Measurements from ENCODE around the gene B4GALT6.

The B4GALT6 gene

DNA sequence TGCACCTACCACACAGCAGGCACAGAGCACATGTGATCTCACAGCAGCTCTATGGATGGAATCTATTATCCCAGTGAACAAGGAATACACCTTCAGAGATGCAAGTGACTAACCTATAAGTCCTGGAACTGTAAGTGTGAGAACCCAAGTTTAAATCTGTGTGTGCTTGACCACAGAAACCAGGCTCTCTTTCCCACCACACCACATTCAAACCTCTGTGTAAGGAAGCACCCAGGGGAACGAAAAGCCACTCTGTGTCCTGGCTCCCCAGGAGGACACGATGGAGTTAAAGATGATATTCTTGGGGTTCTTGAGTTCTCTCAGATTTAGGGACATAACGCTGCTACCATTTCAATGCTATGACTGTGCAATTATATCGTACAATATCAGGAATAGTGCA lies 53.8 kb downstream of the B4GALT6 start:
- no peak for DNase-seq

DNA sequence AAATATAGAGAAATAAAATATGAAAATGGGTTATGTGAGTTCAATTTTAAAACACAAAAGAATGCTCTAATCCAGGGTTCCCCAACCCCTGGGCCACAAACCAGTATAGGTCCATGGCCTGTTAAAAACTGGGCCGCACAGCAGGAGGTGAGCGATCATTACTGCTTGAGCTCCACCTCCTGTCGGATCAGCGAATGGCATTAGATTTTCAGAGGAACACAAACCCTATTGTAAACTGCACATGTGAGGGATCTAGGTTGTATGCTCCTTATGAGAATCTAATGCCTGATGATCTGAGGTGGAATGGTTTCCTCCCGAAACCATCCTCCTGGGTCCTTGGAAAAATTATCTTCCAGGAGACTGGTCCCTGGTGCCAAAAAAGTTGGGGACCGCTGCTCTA lies 58.0 kb downstream of the B4GALT6 start:
- DNase-seq: no peak

DNA sequence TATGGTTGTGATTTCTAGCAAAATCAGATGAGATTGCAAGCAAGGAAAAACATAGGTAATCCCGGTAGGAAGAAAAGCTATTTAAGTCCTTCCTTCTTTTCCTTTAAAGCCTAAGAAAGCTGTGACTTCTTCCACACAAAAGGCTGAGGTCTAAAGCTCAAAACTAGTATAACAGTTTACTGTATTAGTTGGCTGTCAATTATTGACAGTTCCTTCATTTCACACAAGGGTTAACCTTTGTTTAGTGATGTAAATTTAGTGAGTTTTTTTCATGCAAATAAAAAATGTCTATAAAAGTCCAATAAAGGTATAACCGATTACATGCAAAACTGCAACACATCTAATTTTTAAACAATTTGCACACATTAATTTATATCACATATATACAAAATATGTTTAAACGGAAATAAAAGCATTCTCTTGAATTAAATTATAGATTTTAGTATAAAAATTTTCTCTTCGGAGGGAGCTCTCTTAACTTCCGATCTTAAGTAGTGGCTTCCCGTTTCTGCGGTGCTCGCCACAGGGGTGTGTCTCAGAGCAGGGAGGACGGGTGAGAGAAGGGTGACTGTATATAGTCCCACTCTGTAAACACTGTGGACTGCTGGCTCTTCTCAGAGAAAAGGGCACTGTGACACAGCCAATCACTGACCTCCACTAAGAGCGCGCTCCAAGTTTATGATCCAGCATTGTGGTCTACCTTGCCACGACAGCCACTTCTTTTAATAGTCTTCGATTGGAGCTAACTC lies 59.3 kb downstream of the B4GALT6 start:
- no peak for DNase-seq

DNA sequence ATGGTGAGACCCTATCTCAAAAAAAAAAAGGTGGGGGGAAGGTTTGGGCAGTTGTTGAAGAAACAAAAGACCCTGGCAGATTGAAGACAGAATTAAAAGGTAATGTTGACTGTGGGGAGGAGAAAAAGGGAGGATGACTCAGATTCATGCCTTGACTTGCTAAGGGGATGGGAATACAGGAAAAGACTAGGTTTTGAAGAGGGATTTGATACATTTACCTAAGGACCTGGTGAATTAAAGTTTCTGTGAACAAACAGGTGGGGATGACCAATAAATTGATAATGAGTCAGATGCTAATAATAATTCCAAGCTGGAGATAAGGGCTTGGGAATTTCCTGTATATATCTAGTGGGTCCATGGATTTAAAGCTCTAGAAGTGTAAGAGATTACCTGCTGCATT lies 65.1 kb downstream of the B4GALT6 start:
- DNase-seq: no peak

DNA sequence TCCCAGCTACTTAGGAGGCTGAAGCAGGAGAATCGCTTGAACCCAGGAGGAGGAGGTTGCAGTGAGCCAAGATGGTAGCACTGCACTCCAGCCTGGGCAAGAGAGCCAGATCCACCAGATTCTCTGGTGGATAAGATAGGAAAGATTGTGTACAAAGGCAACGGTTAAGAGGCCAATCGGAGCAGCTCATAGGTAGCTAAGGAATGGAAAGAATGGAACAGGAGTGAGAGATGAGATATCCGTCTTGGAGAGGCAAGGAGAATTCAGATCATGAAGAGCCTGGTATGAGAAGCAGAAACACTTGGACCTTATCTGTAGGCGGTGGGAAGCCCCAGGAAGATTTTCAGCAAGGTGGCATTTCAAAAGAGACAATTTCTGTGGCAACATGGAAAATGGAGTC lies 65.6 kb downstream of the B4GALT6 start:
- DNase-seq: no peak

DNA sequence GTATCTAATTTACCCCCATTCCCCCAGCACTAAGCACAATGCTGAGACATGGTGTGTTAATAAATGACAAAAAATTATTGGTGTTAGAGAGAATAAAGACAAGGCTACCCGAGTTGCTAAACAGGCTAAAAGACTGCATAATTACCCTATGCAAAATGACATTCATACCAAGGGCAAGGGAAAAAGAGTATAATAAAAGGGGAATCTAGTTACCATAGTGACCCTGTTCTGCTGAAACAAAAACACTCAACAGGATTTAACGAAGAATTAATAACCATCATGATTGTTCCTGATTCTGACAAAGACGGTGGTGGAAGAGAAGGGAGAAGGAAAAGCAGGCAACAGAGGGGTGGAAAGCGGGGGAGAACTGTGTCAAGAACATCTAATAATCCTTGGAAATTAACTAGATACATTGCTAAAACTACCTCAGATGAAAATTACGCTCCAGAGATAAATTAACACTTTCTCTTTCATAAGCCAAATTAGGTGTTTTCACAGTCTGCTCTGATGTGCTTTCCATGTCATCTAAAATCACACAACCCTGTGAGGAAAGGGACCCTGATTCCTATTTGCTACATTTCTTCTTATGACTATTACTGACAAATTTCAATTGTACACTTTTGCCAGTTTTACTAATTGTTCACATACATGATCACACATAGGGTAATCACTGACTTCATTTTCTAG lies 67.2 kb downstream of the B4GALT6 start:
- DNase-seq: no peak

DNA sequence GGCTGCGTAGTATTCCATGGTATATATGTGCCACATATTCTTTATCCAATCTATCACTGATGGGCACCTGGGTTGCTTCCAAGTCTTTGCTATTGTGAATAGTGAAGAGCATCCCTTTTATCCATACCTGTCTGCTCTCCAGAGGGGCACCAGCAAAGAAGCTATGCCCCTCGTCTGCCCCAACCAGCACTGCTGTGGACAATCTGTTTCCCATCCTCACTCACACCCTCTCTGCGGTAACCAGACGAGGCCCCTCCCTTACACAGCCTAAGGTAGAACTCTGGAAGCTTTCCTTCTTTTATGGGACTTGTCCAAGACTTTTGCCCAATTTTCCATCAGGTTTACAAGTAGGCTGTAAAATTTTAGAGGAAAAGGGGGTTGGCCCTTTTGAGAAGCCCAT lies 67.8 kb downstream of the B4GALT6 start:
- no peak for DNase-seq

DNA sequence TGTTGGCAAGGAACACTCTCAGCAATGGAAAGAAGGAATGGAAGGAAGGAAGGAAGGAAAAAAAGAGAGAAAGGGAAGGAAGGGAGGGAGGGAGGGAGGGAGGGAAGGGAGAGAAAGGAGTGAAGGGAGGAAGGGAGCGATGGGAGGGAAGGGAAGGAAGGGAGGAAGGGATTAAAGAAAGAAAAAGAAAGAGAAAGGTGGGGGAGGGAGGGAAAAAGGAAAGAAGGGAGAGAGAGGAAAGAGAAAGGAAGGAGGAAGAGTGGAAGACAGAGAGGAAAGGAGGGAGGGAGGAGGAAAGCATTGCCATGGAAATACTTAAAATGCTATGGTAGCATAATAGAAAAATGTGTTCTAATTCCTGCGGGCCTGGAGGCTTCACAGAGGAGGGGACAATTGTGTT lies 70.3 kb downstream of the B4GALT6 start:
- no peak for DNase-seq

DNA sequence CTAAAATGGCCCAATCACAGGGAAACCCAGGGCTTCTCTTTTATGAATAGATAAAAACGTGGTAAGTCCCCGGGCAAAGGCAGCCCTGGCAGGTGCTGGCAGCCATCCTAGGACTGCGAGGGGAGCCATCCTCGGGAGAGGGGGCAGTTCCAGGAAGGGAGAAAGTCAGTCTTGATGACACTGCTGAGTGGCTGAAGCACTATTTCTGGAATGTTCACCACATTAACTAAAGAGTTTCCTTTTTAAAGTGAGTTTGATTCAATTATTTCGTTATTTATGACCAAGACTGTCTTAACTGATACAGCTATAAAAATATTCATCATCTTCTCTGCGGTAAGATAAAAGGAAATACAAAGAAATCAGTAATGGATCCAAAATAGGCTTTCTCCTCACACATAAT lies 72.3 kb downstream of the B4GALT6 start:
- DNase-seq: no peak

DNA sequence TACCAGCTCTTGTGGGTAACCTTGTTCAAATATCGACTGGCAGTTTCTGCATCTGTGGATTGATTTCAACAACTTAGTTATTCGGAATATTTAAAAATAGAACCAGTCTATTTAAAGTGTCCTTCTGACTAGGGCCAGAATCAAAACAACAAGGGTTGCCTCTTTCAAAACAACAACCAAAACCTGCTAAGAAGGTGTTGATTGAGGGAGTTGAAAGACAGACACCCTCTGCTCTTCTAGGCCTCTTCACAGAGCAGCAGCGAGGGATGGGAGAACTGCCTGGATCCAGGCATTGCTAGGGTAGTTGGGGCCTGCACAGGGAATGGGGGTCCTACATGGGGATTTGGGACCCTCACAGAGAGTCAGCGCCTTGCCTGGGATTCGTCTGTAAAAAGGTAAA lies 72.9 kb downstream of the B4GALT6 start:
- DNase-seq: no peak

DNA sequence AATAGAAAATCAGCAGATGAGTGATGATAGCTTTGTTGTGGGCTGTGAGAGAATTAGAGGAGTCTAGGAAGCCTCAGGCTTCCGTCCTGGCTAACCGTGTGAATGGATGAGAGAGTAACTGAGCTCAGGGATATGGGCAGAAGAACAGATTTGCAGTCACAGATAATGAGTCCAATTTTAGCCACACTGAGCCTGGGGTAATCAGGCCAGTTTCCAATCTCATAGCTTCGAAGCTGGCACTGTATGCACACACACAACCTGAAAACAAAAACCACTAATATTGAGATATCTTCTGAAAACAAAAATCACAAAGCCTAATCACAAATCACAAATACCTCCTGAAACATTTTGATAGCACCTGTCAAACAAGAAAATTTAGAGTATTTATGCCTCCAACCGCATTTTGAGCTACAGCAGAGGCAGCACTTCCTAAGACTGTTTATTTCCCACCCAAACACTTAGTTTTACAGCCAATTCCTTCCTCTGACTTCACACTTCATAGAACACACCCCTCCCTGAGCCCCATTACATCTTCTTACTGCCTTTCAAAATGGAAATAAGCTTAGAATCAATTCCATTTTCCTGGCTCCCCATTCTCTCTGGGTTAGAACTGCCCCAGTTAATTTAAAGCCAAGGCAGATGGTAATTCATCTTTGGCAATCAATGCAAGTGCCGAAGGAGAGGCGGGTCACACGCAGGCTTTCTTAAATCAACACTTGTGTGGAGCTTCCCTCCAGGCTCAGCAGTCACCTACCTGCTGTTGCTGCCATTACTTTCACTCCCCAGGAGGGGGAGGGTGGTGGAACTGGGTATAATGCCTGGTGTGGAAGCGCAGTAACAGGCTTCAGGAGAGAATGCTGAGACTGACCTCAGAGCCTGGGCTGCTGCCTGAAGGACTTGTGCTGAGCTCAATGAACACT lies 73.8 kb downstream of the B4GALT6 start:
- DNase-seq: peak; percentile 58

DNA sequence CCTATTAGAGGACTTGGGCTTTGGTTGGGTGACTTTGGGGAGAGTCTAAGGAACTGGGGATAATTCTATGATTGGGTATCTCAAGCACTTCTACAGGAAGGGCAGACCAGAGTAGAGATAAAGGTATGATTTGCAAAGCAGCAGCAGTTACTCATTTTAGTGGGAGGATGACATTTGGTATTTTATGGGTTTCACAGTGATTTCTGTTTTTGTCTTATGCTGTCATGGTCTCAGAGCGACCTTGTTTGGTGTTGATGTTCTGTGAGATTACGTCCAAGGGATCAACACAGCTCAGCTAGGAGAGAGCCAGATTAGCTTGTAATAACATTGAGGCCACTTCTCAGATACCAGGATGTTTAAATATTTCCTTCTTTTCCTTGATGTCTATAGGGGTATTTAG lies 74.5 kb downstream of the B4GALT6 start:
- DNase-seq: no peak

DNA sequence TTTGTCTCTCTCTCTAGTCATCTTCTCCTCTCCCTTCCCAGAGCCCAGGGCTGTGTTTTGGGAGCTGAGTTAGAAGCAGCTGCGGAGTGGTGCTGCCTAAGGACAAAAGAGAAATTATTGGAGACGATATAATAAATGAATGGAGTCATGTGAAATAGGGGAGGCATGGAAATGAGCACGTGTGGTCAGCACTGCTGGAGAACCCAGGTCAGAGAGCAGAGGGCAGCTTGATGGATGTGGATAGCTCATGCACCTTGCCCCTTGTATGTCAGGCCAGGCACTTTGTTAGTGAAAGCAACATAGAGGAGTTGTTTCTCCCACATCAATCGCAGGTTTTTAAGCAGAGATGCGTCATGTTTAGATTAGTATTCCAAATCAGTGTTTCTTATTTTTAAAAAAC lies 77.0 kb downstream of the B4GALT6 start:
- DNase-seq: no peak

DNA sequence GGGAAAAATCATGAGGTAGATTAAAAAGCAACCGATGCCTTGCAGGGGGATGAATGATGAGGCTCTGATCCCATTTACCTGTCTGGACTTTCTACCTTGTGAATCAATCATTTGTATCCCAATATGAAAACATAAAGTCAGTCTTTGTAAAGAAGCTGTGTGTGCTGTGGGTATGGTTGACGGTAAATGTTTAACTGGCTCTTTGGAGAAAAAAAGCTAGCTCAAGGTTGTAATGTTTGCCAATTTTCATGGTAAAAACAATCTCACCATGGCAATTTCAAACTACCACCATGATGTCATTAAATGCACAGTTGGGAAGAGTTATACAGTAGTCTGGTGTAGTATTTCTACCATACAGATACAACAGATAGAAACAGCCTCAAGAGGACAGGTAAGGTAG lies 78.1 kb downstream of the B4GALT6 start:
- no peak for DNase-seq

DNA sequence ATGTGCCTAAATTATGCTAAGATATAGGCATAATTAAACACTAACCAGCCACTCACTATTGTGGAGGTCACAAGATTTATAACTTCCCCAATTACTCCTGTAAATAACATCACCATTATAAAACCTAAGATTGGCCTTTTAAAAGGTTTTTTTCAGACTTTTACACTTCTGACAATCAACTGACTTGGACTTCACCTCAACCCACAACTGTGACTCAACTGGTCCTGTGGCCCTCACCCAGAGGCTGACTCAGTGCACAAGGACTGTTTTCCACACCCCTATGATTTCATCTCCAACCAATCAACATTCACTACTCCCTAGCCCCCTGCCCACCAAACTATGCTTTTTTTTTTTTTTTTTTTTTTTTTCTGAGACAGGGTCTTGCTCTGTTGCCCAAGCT lies 81.1 kb downstream of the B4GALT6 start:
- no peak for DNase-seq

DNA sequence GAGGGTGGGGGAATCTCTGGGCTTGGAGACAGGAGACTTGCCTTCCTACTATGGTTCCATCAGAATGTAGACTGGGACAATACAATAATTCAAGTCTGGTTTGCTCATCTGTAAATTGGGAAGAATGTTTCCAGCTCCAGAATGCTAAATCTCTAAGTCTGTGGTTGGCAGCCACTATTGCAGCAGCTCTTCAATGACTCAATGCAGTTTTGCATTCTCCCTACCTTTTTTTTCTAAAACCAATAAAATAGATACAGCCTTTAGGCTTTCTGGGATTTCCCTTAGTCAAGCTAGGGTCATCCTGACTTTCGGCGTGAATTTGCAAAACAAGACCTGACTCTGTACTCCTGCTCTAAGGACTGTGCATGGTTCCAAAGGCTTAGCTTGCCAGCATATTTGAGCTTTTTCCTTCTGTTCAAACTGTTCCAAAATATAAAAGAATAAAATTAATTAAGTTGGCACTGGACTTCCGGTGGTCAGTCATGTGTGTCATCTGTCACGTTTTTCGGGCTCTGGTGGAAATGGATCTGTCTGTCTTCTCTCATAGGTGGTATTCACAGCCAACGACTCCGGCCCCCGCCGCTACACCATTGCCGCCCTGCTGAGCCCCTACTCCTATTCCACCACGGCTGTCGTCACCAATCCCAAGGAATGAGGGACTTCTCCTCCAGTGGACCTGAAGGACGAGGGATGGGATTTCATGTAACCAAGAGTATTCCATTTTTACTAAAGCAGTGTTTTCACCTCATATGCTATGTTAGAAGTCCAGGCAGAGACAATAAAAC lies 86.2 kb downstream of the B4GALT6 start:
- no peak for DNase-seq

DNA sequence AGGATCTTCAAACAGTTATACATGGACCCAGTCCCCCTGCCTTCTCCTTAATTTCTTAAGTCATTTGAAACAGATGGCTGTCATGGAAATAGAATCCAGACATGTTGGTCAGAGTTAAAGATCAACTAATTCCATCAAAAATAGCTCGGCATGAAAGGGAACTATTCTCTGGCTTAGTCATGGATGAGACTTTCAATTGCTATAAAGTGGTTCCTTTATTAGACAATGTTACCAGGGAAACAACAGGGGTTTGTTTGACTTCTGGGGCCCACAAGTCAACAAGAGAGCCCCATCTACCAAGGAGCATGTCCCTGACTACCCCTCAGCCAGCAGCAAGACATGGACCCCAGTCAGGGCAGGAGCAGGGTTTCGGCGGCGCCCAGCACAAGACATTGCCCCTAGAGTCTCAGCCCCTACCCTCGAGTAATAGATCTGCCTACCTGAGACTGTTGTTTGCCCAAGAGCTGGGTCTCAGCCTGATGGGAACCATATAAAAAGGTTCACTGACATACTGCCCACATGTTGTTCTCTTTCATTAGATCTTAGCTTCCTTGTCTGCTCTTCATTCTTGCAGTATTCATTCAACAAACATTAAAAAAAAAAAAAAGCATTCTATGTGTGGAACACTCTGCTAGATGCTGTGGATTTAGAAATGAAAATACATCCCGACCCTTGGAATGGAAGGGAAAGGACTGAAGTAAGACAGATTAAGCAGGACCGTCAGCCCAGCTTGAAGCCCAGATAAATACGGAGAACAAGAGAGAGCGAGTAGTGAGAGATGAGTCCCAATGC lies 88.1 kb downstream of the B4GALT6 start:
- DNase-seq: no peak

DNA sequence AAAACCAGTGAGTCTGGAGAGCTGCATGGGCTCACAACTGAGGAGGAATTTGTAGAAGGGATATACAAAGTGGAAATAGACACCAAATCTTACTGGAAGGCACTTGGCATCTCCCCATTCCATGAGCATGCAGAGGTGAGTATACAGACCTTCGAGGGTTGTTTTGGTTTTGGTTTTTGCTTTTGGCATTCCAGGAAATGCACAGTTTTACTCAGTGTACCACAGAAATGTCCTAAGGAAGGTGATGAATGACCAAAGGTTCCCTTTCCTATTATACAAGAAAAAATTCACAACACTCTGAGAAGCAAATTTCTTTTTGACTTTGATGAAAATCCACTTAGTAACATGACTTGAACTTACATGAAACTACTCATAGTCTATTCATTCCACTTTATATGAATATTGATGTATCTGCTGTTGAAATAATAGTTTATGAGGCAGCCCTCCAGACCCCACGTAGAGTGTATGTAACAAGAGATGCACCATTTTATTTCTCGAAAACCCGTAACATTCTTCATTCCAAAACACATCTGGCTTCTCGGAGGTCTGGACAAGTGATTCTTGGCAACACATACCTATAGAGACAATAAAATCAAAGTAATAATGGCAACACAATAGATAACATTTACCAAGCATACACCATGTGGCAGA lies 89.1 kb downstream of the B4GALT6 start:
- no peak for DNase-seq

DNA sequence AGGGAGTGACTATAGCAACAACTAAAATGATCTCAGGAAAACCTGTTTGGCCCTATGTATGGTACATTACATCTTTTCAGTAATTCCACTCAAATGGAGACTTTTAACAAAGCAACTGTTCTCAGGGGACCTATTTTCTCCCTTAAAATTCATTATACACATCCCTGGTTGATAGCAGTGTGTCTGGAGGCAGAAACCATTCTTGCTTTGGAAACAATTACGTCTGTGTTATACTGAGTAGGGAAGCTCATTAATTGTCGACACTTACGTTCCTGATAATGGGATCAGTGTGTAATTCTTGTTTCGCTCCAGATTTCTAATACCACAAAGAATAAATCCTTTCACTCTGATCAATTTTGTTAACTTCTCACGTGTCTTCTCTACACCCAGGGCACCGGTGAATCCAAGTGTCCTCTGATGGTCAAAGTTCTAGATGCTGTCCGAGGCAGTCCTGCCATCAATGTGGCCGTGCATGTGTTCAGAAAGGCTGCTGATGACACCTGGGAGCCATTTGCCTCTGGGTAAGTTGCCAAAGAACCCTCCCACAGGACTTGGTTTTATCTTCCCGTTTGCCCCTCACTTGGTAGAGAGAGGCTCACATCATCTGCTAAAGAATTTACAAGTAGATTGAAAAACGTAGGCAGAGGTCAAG lies 91.7 kb downstream of the B4GALT6 start:
- DNase-seq: no peak

DNA sequence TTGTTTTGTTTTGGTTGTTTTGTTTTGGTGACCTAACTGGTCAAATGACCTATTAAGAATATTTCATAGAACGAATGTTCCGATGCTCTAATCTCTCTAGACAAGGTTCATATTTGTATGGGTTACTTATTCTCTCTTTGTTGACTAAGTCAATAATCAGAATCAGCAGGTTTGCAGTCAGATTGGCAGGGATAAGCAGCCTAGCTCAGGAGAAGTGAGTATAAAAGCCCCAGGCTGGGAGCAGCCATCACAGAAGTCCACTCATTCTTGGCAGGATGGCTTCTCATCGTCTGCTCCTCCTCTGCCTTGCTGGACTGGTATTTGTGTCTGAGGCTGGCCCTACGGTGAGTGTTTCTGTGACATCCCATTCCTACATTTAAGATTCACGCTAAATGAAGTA lies 92.8 kb downstream of the B4GALT6 start, which contains the start of gene TTR:
TSS of gene TTR (plus strand) at position 250 of the 400 bp plus-strand sequence. CDS start at position 276, 26 bp downstream.
- no peak for DNase-seq

DNA sequence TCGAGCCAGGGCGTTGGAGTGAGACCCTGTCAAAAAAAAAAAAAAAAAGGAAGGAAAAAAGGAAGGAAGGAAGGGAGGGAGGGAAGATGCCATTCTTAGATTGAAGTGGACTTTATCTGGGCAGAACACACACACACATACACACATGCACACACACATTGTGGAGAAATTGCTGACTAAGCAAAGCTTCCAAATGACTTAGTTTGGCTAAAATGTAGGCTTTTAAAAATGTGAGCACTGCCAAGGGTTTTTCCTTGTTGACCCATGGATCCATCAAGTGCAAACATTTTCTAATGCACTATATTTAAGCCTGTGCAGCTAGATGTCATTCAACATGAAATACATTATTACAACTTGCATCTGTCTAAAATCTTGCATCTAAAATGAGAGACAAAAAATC lies 93.3 kb downstream of the B4GALT6 start:
- DNase-seq: no peak
